ENCODE measurements around the gene FOXN4. TPM values are rescaled to one million over a fixed set of nuclear protein-coding genes. Genes with fewer than 3 reads are reported as not detected.
"Not testable (repeated sequence)": the region's sequence is repeated elsewhere in the genome, so short reads cannot be mapped to it uniquely, and the experiment has no call there.

FOXN4 gene
- total RNA-seq, 6 experiments from 2014 or later: not detected

GRCh38 chr12:109331301-109331952 is 22.3 kb upstream of the FOXN4 start:
- no peaks in the 10 kb centered on the region for H3K9me3 Mint-ChIP-seq
- H3K4me1 Mint-ChIP-seq (ENCODE audit: low read depth): no peaks in the 10 kb centered on the region
- no peaks in the 10 kb centered on the region for H3K36me3 Mint-ChIP-seq (ENCODE audit: low read depth)
- no peak overlapping the region for H3K4me3 Mint-ChIP-seq
- H3K27me3 Mint-ChIP-seq (ENCODE audit: insufficient read depth): peaks cover 2% of the 10 kb centered on the region
- H3K27ac Mint-ChIP-seq: no peak overlapping the region
- no peak for DNase-seq
- TF ChIP-seq CTCF (IDR thresholded peaks at IDR 0.05): no peak

DNA sequence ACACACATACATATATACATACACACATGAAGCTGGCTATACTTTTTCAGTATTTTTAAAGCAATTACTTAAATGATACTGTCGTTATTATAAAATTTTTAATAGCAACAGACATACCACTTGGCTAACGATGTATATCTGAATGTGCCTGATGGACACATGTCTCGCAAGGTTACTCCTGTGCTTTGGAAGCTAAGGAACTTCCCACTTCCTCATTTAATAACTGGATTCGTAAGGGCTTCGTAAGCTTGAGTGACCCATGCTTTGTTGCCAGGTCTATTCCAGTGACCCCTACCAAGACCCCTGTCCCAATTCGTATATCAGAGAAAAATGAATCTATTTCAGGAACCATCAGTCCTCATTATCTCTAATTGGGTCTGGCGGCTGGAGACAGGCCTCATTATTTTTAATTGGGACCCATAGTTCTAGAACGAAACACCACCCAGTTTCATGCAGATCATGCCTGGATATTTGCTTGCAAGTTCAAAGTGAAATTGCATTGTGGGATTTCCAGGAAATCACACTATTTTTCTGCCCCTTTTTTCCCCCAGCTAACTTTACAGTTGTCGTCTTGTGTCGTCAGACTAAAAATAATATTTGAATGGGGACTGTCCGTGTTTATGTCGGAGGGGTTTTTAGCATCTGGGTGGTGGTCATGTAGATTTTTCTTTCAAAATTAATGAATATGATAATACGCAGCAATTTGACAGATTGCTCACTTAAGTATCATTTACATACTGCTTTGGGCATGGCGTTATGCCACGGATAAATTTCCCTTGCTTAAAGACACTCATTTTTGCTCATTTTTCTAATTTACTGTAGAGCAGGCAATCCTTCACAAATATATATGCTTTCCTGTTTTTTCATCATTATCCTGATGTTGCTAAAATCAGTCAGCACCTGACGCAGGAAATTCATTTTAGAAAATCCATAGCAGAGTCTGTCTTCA is 21.5 kb upstream of the FOXN4 start:
- H3K4me3 Mint-ChIP-seq: no peak overlapping the region
- H3K9me3 Mint-ChIP-seq: no peaks in the 10 kb centered on the region
- no peak for TF ChIP-seq CTCF (IDR thresholded peaks at IDR 0.05)
- H3K27me3 Mint-ChIP-seq (ENCODE audit: insufficient read depth): peaks cover 4% of the 10 kb centered on the region
- DNase-seq: no peak
- no peak overlapping the region for H3K27ac Mint-ChIP-seq
- no peaks in the 10 kb centered on the region for H3K4me1 Mint-ChIP-seq (ENCODE audit: low read depth)
- H3K36me3 Mint-ChIP-seq (ENCODE audit: low read depth): no peaks in the 10 kb centered on the region

DNA sequence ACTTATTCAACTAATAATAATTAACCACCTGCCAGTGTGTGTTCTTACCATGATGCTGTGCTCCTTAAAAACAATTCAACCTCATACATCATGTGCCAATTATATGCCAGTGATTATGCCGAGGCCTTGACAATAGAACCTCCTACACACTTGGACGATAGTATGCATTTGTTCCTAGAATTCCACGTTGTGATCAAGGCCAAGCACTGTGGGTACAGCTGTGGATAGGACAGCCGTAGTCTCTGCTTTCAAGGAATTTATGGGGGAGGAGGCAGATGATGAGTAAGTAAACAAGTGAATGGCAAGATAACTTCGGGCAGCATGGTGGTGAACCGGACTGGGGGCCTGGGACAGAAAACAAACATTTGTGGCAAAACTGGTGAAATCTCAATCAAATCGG is 20.6 kb upstream of the FOXN4 start:
- DNase-seq: no peak
- H3K36me3 Mint-ChIP-seq (ENCODE audit: low read depth): no peaks in the 10 kb centered on the region
- H3K9me3 Mint-ChIP-seq: no peaks in the 10 kb centered on the region
- H3K27me3 Mint-ChIP-seq (ENCODE audit: insufficient read depth): peaks cover 4% of the 10 kb centered on the region
- no peaks in the 10 kb centered on the region for H3K4me1 Mint-ChIP-seq (ENCODE audit: low read depth)
- H3K4me3 Mint-ChIP-seq: no peak overlapping the region
- no peak for TF ChIP-seq CTCF (IDR thresholded peaks at IDR 0.05)
- H3K27ac Mint-ChIP-seq: no peak overlapping the region

DNA sequence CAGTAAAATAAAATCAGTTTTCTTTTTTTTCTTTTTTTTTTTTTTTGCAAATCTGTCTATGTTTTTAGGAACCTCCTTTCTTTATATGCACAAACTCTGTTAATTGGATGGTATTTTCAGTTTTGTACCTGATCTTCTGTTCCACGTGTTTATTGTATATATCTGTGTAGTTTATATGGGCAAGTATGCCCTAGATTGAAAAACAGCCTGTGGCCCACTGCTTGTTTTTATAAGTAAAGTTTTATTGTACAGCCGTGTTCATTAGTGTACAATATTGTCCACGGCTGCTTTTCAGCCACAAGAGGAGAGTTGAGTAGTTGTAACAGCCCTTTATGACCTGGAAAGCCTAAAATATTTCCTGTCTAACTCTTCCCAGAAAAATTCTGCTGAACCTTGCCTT is 19.9 kb upstream of the FOXN4 start:
- H3K36me3 Mint-ChIP-seq (ENCODE audit: low read depth): no peaks in the 10 kb centered on the region
- no peak for DNase-seq
- peaks cover 4% of the 10 kb centered on the region for H3K27me3 Mint-ChIP-seq (ENCODE audit: insufficient read depth)
- no peak overlapping the region for H3K27ac Mint-ChIP-seq
- H3K4me1 Mint-ChIP-seq (ENCODE audit: low read depth): no peaks in the 10 kb centered on the region
- H3K4me3 Mint-ChIP-seq: no peak overlapping the region
- H3K9me3 Mint-ChIP-seq: no peaks in the 10 kb centered on the region
- no peak for TF ChIP-seq CTCF (IDR thresholded peaks at IDR 0.05)

DNA sequence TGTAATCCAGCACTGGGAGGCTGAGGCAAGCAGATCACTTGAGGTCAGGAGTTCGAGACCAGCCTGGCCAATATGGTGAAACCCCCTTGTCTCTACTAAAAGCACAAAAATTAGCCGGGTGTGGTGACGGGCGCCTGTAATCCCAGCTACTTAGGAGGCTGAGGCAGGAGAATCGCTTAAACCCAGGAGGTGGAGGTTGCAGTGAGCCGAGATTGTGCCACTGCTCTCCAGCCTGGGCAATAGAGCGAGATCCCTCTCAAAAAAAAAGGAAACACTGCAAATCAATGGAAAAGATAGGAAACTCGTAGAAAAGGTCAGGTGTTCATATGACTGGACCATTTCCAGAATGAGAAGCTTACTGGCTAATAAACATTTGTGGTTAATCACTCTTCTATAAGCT is 12.2 kb upstream of the FOXN4 start:
- not testable (repeated sequence) for H3K4me3 Mint-ChIP-seq; H3K27ac Mint-ChIP-seq; H3K4me1 Mint-ChIP-seq (ENCODE audit: low read depth); DNase-seq; H3K27me3 Mint-ChIP-seq (ENCODE audit: insufficient read depth); H3K9me3 Mint-ChIP-seq; H3K36me3 Mint-ChIP-seq (ENCODE audit: low read depth)
